ENCODE measurements around the gene BCAS3. TPM values are rescaled to one million over a fixed set of nuclear protein-coding genes. Genes with fewer than 3 reads are reported as not detected.

The BCAS3 gene
- total and polyA plus RNA-seq, 10 donors = 3.7 to 56.0 (median 42.3) TPM

GRCh38 chr17:61414141-61414935, 736.7 kb downstream of the BCAS3 start:
- Histone ChIP-seq H3K27ac (peak overlapping the region in 5 of 8 donors; percentile 13 to 84 (median 36)), H3K36me3 (no peaks in the 10 kb centered on the region), H3K9me3 (no peaks in the 10 kb centered on the region), H3K4me1 (peaks cover 21 to 70% (median 53%) of the 10 kb centered on the region in 6 donors), H3K4me3 (no peak overlapping the region), H3K27me3 (replicated peaks in 1 of 7) (peaks cover 3 to 89% (median 43%) of the 10 kb centered on the region in 7 donors)
- WGBS, 5 donors = 62 to 79% (median 73%) methylated on average over 15 to 16 of the region's 16 CpGs
- intact Hi-C loops (cut with DNase I; ENCODE audit: low total_unique reads) = loop anchor here (10.0 kb wide), 1 partner anchor 690 kb away; no protein-coding TSS in a partner anchor
- DNase-seq = no peak
- TF ChIP-seq CTCF (IDR thresholded peaks at IDR 0.05 in 8 of 11, conservative IDR thresholded peaks at IDR 0.05 in 3 of 11) (no peak), POLR2A (IDR thresholded peaks at IDR 0.05) (no peak), POLR2AphosphoS5 (IDR thresholded peaks at IDR 0.05) (peak; percentile 32 to 69 (median 53))

GRCh38 chr17:61414936-61415251, 737.2 kb downstream of the BCAS3 start:
- Histone ChIP-seq H3K4me3 (no peak overlapping the region), H3K36me3 (no peaks in the 10 kb centered on the region), H3K4me1 (peaks cover 18 to 65% (median 50%) of the 10 kb centered on the region in 6 donors), H3K27me3 (replicated peaks in 1 of 7) (peaks cover 3 to 89% (median 39%) of the 10 kb centered on the region in 7 donors), H3K27ac (peak overlapping the region in 3 of 8 donors; percentile 36 to 84 (median 76)), H3K9me3 (no peaks in the 10 kb centered on the region)
- intact Hi-C loops (cut with DNase I; ENCODE audit: low total_unique reads) = loop anchor here (5.0 to 10.0 kb wide), 2 partner anchors 132 to 690 kb away; no protein-coding TSS in a partner anchor
- TF ChIP-seq POLR2A (IDR thresholded peaks at IDR 0.05) (no peak), POLR2AphosphoS5 (IDR thresholded peaks at IDR 0.05) (no peak), CTCF (IDR thresholded peaks at IDR 0.05 in 8 of 11, conservative IDR thresholded peaks at IDR 0.05 in 3 of 11) (no peak)
- DNase-seq = no peak
- 72 to 80% (median 80%) methylated on average over 5 of the region's 5 CpGs for WGBS, 5 donors

- no peak overlapping the region for H3K4me3 ChIP-seq
- intact Hi-C loops (cut with DNase I; ENCODE audit: low total_unique reads) = loop anchor here (5.0 to 10.0 kb wide), 2 partner anchors 132 to 691 kb away; no protein-coding TSS in a partner anchor
- H3K4me1 ChIP-seq = peaks cover 11 to 59% (median 43%) of the 10 kb centered on the region in 6 donors
- no peak for TF ChIP-seq POLR2AphosphoS5 (IDR thresholded peaks at IDR 0.05)
- no peak for TF ChIP-seq CTCF (IDR thresholded peaks at IDR 0.05 in 8 of 11, conservative IDR thresholded peaks at IDR 0.05 in 3 of 11)
- WGBS, 5 donors = 92 to 96% (median 95%) methylated on average over 4 to 6 of the region's 6 CpGs
- H3K36me3 ChIP-seq = no peaks in the 10 kb centered on the region
- no peaks in the 10 kb centered on the region for H3K9me3 ChIP-seq
- peaks cover 0 to 89% (median 32%) of the 10 kb centered on the region in 7 donors for H3K27me3 ChIP-seq (replicated peaks in 1 of 7)
- DNase-seq = no peak
- peak overlapping the region in 2 of 8 donors; percentile 76 to 84 for H3K27ac ChIP-seq
Observed at GRCh38 chr17:61415374-61416210, 737.9 kb downstream of the BCAS3 start.

Measured in spleen (tissue), 11 donors.